ENCODE results near the gene FAM204A.

The FAM204A gene

GRCh38 chr10:118307220-118307619 is 34.9 kb downstream of the FAM204A start:
- TF ChIP-seq CTCF (IDR thresholded peaks at IDR 0.05; ENCODE audit: borderline replicate concordance, insufficient read depth, low read depth, low read length): no peak
- H3K4me3 ChIP-seq (ENCODE audit: low read depth, low read length): no peak overlapping the region

GRCh38 chr10:118305730-118306129 is 36.4 kb downstream of the FAM204A start:
- TF ChIP-seq CTCF (IDR thresholded peaks at IDR 0.05; ENCODE audit: borderline replicate concordance, insufficient read depth, low read depth, low read length): no peak

GRCh38 chr10:118304521-118304920 is 37.6 kb downstream of the FAM204A start:
- TF ChIP-seq CTCF (IDR thresholded peaks at IDR 0.05; ENCODE audit: borderline replicate concordance, insufficient read depth, low read depth, low read length): no peak

More at GRCh38 chr10:118305730-118306129, 36.4 kb downstream of the FAM204A start:
- no peak overlapping the region for H3K4me3 ChIP-seq (ENCODE audit: low read depth, low read length)

GRCh38 chr10:118301211-118301610 is 40.9 kb downstream of the FAM204A start:
- TF ChIP-seq CTCF (IDR thresholded peaks at IDR 0.05; ENCODE audit: borderline replicate concordance, insufficient read depth, low read depth, low read length): no peak

More at GRCh38 chr10:118304521-118304920, 37.6 kb downstream of the FAM204A start:
- no peak overlapping the region for H3K4me3 ChIP-seq (ENCODE audit: low read depth, low read length)

GRCh38 chr10:118300320-118300719 is 41.8 kb downstream of the FAM204A start:
- no peak for TF ChIP-seq CTCF (IDR thresholded peaks at IDR 0.05; ENCODE audit: borderline replicate concordance, insufficient read depth, low read depth, low read length)
- no peak overlapping the region for H3K4me3 ChIP-seq (ENCODE audit: low read depth, low read length)

More at GRCh38 chr10:118301211-118301610, 40.9 kb downstream of the FAM204A start:
- H3K4me3 ChIP-seq (ENCODE audit: low read depth, low read length): no peak overlapping the region

- H3K4me3 ChIP-seq (ENCODE audit: low read depth, low read length): no peak overlapping the region
- TF ChIP-seq CTCF (IDR thresholded peaks at IDR 0.05; ENCODE audit: borderline replicate concordance, insufficient read depth, low read depth, low read length): no peak
These were observed 43.3 kb downstream of the FAM204A start for GRCh38 chr10:118298787-118299186.

GRCh38 chr10:118291122-118291521 is 51.0 kb downstream of the FAM204A start:
- H3K4me3 ChIP-seq (ENCODE audit: low read depth, low read length): no peak overlapping the region
- no peak for TF ChIP-seq CTCF (IDR thresholded peaks at IDR 0.05; ENCODE audit: borderline replicate concordance, insufficient read depth, low read depth, low read length)
